Lower leg skin (tissue), 3 donors: Measurements from ENCODE around the gene MOGAT3.

Experiments
- CTCF ChIP-seq, 3 donors: fragments of 450-650 bp; IDR thresholded peaks; one replicate each; pipeline ENCODE4 v1.5.1; 2016; ENCODE audit warnings: antibody characterized with exemption in 3 of 3, mild to moderate bottlenecking in 3 of 3, moderate library complexity in 2 of 3
- POLR2A ChIP-seq, 2 donors: fragments of 450-650 bp; IDR thresholded peaks; one replicate each; pipeline ENCODE4 v1.6.1; 2016 to 2017; ENCODE audit warnings: antibody characterized with exemption in 2 of 2, mild to moderate bottlenecking in 1 of 2, moderate library complexity in 1 of 2

GRCh38 chr7:101233907-101234547, 33.2 kb upstream of the MOGAT3 start:
- no peak for TF ChIP-seq CTCF (IDR thresholded peaks at IDR 0.05)
- no peak for TF ChIP-seq POLR2A (IDR thresholded peaks at IDR 0.05)
